Coronary artery (tissue), 2 donors: ENCODE results near the gene PCSK9.

Source experiments
- DNase-seq: peaks from one replicate; pipeline ENCODE4 v3.0.0-alpha.2; 2017; ENCODE audit warnings: low spot score
- H3K27ac ChIP-seq, 2 donors: fragments of 200-600 bp; sonication (generic); one replicate each; pipeline ENCODE4 v1.5.1; 2016 to 2019
- H3K4me3 ChIP-seq: fragments of 200-600 bp; sonication (generic); 2 replicates; pipeline ENCODE4 v1.5.1; 2016; ENCODE audit warnings: mild to moderate bottlenecking, moderate library complexity
- TF ChIP-seq, protein P1 (sequence below): fragments of 200-600 bp; sonication (generic); IDR thresholded peaks from one replicate; pipeline ENCODE4 v1.5.1; 2019; ENCODE audit warnings: antibody characterized with exemption

PCSK9 gene

DNA sequence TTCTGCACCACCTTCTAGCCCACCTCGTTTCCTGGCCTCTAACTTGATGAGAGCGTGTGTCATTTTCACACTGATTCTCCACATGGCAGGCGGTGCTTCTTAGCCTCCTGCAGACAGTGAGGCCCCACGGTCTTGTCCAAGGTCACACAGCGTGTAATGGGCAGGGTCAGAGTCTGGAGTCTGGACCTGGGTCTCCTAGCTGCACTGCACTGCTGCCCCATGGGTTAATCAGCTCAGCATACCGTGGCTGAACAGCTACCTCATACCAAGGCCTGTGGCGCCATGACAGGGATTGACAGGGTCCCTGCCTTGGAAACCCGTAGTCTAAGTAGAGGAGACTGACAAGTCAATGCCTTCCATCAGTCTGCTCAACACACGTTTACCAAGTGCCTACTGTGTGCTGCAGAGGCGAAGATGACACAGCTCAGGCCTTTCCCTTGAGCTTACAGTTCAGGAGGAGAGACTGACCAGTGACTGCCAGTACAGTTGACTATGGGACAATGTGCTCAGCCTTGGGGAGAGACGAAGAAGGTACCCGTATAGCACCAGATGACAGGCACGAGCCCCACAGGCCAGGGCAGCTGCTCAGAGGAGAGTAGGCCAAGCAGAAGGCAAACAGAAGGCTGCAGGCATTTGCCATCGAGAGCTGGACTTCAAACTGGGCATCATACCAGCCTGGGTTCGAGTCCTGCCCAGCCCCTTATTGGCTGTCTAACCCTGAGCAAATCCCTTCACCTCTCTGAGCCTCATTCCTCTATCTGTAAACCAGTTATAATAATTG is 5.5 kb downstream of the PCSK9 start:
- Histone ChIP-seq H3K4me3 (no peak overlapping the region), H3K27ac (no peak overlapping the region)
- TF ChIP-seq, protein P1, sequence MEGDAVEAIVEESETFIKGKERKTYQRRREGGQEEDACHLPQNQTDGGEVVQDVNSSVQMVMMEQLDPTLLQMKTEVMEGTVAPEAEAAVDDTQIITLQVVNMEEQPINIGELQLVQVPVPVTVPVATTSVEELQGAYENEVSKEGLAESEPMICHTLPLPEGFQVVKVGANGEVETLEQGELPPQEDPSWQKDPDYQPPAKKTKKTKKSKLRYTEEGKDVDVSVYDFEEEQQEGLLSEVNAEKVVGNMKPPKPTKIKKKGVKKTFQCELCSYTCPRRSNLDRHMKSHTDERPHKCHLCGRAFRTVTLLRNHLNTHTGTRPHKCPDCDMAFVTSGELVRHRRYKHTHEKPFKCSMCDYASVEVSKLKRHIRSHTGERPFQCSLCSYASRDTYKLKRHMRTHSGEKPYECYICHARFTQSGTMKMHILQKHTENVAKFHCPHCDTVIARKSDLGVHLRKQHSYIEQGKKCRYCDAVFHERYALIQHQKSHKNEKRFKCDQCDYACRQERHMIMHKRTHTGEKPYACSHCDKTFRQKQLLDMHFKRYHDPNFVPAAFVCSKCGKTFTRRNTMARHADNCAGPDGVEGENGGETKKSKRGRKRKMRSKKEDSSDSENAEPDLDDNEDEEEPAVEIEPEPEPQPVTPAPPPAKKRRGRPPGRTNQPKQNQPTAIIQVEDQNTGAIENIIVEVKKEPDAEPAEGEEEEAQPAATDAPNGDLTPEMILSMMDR, result no peak
- DNase-seq, result no peak

DNA sequence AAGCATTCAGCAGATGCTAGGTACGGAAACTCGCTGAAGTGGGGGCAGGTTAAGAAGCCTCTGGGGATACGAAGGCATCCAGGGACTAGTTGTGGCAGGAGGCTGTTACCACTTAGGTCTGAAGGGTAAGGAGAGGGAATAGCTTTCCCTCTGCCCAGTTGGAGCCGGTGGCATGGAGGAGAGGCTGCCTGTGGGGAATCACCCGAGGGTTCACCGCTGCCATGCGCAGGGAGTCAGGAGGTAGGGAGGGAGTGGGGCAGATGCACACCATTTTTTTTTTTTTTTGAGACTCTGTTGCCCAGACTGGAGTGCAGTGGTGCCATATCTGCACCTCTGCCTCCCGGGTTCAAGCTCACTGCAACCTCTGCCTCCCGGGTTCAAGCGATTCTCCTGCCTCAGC is 6.1 kb downstream of the PCSK9 start:
- TF ChIP-seq, protein P1, result no peak
- DNase-seq, result no peak
- Histone ChIP-seq H3K27ac (no peak overlapping the region), H3K4me3 (no peak overlapping the region)

DNA sequence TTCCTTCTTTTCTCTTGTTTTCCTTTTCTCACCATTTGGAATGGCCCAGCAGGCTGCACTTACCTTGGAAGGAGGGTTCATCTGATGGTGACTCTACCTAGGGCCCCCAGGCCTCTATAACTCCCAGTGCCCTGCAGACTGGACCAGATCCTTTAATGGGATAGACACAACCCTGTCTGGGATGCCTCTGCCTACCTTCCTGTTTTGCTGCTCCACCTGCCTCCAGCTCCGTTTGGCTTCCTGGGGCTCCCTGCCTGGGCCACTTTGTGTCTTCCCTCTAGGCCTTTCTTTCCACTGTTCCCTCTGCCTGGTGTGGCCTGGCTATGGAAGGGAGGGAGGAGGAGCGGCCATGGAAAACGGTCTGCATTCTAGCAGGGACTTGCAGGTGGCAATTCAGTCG is 7.5 kb downstream of the PCSK9 start:
- no peak overlapping the region for H3K4me3 ChIP-seq
- H3K27ac ChIP-seq, result no peak overlapping the region
- TF ChIP-seq, protein P1, result no peak
- DNase-seq, result no peak

DNA sequence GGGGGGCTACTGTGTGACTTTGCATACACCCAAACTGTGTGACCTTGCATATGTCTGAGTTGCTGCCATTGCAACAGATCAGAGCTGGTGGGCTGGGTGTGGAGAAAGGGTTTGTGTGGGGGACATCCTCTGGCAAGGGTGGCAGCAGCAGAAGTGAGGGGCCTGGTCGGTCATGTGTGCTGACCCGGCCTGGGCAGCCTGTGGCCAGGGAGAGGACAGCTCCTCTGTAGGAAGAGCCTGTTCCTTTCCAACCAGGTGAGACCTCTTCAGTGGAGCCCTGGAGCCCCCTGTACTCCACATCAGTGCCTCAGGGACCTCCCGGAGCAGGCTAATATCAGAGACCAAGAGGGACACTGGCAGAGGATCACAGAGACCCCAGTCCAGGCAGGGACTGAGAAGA is 8.3 kb downstream of the PCSK9 start:
- H3K27ac ChIP-seq, result no peak overlapping the region
- TF ChIP-seq, protein P1, result no peak
- no peak overlapping the region for H3K4me3 ChIP-seq
- no peak for DNase-seq

DNA sequence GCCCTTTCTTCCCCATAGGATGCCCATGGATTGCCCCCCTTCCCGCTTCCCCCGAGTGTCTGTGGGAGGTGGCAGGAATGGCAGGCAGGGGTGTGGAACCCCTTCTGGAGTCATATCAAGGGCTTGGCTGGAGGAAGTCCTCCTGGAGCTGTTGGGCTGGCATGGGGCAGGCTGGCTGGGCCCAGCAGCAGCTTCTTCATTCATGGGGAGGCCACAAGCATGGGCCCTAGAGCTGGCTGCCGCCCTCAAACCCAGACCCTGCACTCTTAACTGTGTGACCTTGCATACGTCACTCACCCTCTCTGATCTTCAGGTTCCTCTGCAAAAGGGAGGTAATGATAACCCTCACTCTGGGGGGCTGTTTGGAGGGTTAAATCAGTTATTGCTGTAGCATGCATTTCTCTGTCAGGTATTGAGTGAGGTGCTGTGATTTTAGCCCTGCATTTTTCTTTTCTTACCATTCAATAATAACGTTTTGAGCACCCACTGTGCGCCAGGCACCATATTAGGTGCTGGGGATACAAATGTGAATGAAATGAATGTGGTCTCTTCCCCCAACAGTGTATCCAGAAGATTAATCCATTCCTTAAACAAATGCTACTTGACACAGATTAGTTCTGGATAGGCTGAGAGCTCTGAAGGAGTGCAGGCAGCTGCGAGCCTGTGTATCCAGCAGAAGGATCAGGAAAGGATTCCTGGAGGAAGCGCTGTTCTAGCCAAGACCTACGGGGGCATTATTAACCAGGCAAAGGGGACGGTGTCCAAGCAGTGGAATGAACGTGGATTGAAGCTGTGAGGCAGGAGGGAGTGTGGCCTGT is 9.3 kb downstream of the PCSK9 start:
- TF ChIP-seq, protein P1, result no peak
- Histone ChIP-seq H3K4me3 (no peak overlapping the region), H3K27ac (no peak overlapping the region)
- DNase-seq, result no peak

DNA sequence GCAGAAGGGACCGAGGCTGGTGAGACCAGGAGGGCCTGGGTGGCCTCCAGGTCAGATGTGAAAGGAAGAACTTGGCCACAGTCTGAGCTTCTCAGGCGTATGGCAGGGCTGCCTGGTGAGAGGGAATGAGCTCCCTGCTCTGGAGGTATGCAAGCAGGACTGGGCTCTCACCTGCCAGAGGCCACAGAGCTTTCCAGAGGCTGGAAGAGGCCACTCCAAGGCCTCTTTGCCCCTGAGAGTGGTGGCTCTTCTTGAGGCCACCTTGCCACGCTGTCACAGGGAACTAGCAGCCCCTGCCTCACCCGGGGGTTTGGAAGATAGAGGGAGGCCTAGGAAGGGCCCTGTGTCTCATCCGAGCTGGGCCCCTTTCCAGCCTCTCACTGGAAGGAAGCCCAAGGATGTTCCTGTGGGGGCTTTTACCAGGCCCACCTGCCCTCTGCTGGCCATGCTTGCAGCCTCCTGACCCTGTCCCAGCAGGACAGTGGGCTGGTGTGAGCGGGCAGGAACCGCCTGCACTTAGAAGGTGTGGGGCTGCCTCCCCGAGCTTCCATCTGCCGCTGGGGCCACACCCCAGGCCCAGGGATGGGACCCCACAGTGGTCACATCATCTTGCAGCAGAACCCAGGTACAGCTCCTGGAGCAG is 10.0 kb downstream of the PCSK9 start:
- no peak overlapping the region for H3K27ac ChIP-seq
- TF ChIP-seq, protein P1, result no peak
- no peak overlapping the region for H3K4me3 ChIP-seq
- no peak for DNase-seq
